ENCODE data around the gene PPP1R14C. TPM values are rescaled to one million over a fixed set of nuclear protein-coding genes. Genes with fewer than 3 reads are reported as not detected.
"Not testable (repeated sequence)": the region's sequence is repeated elsewhere in the genome, so short reads cannot be mapped to it uniquely, and the experiment has no call there.

PPP1R14C gene
- total and polyA plus RNA-seq, 7 donors: under 0.01 to 37.0 (median 19.8) TPM; not detected in 2

DNA sequence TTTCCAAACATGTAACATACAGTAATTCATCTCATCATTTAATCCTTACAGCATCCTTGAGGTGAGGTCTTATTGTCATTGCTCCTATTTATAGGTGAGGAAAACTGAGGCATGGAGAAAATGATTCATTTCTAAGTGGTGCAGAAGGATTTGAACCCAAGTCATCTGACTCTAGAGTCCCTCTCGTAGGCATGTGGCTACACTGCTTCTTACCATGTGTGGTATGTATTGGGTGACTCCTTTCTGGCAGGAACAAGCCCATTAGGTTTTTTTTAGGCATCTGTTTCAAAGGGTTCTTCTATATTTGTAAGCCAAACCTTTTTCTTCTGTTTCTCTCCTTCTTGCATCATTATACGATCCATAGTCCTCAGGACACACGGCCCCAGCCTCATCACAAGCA is 94.8 kb downstream of the PPP1R14C start:
- Histone ChIP-seq H3K4me3 (no peak overlapping the region), H3K27me3 (no peaks in the 10 kb centered on the region), H3K36me3 (no peaks in the 10 kb centered on the region), H3K27ac (no peak overlapping the region), H3K9me3 (no peaks in the 10 kb centered on the region), H3K4me1 (no peaks in the 10 kb centered on the region)
- 72 to 90% methylated on average over 3 of the region's 3 CpGs for WGBS, 2 donors
- intact Hi-C loops (cut with DNase I): no loop called here
- no peak for DNase-seq
- no peak for TF ChIP-seq POLR2AphosphoS5 (IDR thresholded peaks at IDR 0.05)

DNA sequence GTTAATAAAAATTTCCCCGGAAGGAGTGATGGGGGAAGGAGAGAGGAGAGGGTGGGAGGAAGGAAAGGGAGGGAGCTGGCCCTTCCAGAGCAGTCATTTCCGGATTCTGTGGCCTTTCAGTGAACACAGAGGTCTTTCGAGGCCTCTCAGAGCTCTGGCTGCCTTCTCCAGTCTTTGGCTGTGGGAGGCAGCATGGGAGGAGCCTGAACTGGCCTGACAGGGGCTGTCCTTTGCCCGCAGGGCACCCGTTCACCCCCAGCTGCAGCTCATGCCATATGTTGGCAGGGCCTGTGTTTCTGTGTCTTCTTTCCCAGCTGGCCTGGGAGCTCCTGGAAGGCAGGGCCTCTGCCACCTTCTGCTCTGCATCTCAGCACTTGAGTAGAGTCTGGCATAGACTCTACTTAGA is 95.5 kb downstream of the PPP1R14C start:
- TF ChIP-seq POLR2AphosphoS5 (IDR thresholded peaks at IDR 0.05) (no peak), POLR2A (IDR thresholded peaks at IDR 0.05) (no peak), EP300 (IDR thresholded peaks at IDR 0.05) (no peak)
- TF ChIP-seq, protein P1, sequence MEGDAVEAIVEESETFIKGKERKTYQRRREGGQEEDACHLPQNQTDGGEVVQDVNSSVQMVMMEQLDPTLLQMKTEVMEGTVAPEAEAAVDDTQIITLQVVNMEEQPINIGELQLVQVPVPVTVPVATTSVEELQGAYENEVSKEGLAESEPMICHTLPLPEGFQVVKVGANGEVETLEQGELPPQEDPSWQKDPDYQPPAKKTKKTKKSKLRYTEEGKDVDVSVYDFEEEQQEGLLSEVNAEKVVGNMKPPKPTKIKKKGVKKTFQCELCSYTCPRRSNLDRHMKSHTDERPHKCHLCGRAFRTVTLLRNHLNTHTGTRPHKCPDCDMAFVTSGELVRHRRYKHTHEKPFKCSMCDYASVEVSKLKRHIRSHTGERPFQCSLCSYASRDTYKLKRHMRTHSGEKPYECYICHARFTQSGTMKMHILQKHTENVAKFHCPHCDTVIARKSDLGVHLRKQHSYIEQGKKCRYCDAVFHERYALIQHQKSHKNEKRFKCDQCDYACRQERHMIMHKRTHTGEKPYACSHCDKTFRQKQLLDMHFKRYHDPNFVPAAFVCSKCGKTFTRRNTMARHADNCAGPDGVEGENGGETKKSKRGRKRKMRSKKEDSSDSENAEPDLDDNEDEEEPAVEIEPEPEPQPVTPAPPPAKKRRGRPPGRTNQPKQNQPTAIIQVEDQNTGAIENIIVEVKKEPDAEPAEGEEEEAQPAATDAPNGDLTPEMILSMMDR (IDR thresholded peaks at IDR 0.05): no peak
- no peak overlapping the region for H3K4me3 ChIP-seq
- 37 to 55% methylated on average over 5 of the region's 5 CpGs for WGBS, 2 donors
- no peak overlapping the region for H3K27ac ChIP-seq
- no peaks in the 10 kb centered on the region for H3K4me1 ChIP-seq
- no peaks in the 10 kb centered on the region for H3K27me3 ChIP-seq
- intact Hi-C loops (cut with DNase I): no loop called here
- H3K9me3 ChIP-seq: no peaks in the 10 kb centered on the region
- no peak for DNase-seq
- H3K36me3 ChIP-seq: no peaks in the 10 kb centered on the region

DNA sequence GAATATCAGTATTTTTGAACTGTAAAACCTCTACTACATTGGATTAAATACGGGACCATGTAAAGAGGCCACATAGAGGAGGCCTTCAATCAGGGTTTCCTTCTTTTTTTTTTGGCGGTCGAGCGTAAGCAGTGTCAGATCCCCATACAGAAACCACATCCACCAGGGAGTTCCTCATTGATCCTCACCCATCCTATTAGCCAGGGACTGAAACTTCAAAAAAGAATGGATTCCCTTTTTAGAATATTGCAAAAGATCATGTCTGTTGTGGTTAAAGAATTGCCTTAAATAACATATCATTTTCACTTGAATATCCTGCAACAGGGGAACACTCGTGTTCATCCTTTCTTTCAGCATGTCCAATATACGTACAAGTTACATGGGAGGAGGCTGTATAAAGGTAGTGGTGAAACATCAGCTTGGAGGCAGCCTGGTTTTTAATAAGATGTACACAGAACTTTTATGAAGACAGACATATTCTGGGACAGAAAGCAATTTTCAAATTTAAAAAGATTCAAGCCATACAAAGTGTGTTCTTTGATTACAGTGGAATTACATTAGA is 96.1 kb downstream of the PPP1R14C start:
- Histone ChIP-seq H3K9me3 (no peaks in the 10 kb centered on the region), H3K4me3 (no peak overlapping the region), H3K36me3 (no peaks in the 10 kb centered on the region), H3K27me3 (no peaks in the 10 kb centered on the region), H3K4me1 (peaks cover 0 to 5% (median 3%) of the 10 kb centered on the region in 4 donors), H3K27ac (no peak overlapping the region)
- 89 to 95% methylated on average over 6 of the region's 6 CpGs for WGBS, 2 donors
- TF ChIP-seq POLR2AphosphoS5 (IDR thresholded peaks at IDR 0.05): no peak
- TF ChIP-seq, protein P1 (IDR thresholded peaks at IDR 0.05): no peak
- intact Hi-C loops (cut with DNase I): no loop called here
- no peak for DNase-seq

DNA sequence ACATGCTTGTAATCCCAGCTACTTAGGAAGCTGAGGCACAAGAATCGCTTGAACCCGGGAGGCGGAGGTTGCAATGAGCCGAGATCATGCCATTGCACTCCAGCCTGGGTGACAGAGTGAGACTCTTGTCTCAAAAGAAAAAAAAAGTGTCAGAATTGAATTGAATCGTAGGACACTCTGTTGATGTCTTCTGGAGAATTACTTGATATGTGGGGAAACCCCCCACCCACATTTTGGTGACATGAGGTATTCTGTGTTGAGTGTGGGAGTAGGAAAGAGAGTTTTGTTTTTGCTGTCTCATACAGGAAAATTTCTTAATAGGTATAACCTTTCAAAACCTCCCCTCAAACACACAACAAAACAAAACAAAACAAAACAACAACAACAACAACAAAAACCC is 98.9 kb downstream of the PPP1R14C start:
- WGBS, 2 donors: 82 to 92% methylated on average over 5 of the region's 5 CpGs
- H3K4me1 ChIP-seq; DNase-seq; H3K36me3 ChIP-seq; H3K9me3 ChIP-seq; H3K27ac ChIP-seq; H3K4me3 ChIP-seq; intact Hi-C loops (cut with DNase I); H3K27me3 ChIP-seq: not testable (repeated sequence)

DNA sequence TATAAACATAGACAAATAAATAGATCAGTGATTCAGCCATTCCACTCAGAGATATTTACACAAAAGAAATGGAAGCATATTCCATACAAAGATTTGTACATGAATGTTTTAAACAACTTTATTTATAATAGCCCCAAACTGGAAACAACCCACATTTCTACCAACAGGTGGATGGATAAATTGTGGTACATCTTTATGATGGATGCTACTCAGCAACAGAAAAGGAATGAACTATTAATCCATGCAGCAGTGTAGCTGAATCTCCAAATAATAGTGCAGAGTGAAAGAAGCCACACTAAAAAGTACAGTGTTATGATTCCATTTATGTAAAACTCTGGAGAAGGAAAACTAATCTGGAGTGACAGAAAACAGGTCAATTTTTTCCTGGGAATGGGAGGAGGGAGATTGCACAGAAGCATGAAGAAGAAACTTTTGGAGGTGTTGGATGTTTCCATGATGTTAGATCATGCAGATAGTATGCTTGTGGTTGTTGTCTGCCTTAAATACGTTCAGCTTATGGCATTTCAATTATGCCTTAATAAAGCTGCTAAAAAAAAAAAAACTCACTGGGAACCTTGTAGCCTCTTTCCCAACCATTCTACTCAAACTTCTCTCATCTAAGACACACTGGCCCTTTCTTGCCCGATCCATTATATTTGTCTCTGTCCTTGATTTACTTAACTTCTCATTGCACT is 100.9 kb downstream of the PPP1R14C start:
- 78 to 89% methylated on average over 2 of the region's 2 CpGs for WGBS, 2 donors
- intact Hi-C loops (cut with DNase I): no loop called here
- H3K36me3 ChIP-seq: no peaks in the 10 kb centered on the region
- H3K4me3 ChIP-seq: no peak overlapping the region
- H3K4me1 ChIP-seq: peaks cover 0 to 10% (median 3%) of the 10 kb centered on the region in 4 donors
- no peaks in the 10 kb centered on the region for H3K27me3 ChIP-seq
- no peak overlapping the region for H3K27ac ChIP-seq
- peaks cover 0 to 5% (median 3%) of the 10 kb centered on the region in 4 donors for H3K9me3 ChIP-seq
- DNase-seq: no peak
- TF ChIP-seq POLR2AphosphoS5 (IDR thresholded peaks at IDR 0.05) (no peak), POLR2A (IDR thresholded peaks at IDR 0.05) (no peak), EP300 (IDR thresholded peaks at IDR 0.05) (no peak)
- TF ChIP-seq, protein P1 (IDR thresholded peaks at IDR 0.05): no peak
